Astrocyte (in vitro differentiated cells and primary cell): ENCODE results near the gene ZFPM1.

Source experiments
- EZH2 ChIP-seq: IDR thresholded peaks from 2 replicates; pipeline ENCODE4 v1.6.1; 2012; ENCODE audit warnings: mild to moderate bottlenecking, low read length, inconsistent platforms; ENCODE audit not compliant: insufficient read depth
- TF ChIP-seq, protein P1 (sequence below): IDR thresholded peaks from 2 replicates; pipeline ENCODE4 v1.5.1; 2011; ENCODE audit warnings: low read depth, mild to moderate bottlenecking, inconsistent platforms, low read length, moderate library complexity; ENCODE audit not compliant: insufficient read depth

DNA sequence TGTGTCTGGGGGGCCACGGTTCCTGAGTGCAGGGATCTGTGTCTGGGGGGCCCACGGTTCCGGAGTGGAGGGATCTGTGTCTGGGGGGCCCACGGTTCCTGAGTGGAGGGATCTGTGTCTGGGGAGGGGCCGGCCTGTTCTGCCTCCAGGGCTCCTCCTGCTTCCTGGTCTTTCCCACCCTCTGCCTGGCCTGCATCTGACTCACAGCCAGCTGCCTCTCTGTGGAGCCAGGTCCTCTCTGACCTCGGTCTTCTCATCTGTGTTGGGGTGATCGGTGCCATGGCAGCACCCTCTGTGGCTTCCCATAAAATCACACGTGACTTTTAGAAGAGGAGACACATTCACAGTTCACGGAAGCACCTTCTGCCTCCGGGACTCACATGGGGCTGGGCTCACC lies 50.3 kb downstream of the ZFPM1 start:
- TF ChIP-seq, protein P1, sequence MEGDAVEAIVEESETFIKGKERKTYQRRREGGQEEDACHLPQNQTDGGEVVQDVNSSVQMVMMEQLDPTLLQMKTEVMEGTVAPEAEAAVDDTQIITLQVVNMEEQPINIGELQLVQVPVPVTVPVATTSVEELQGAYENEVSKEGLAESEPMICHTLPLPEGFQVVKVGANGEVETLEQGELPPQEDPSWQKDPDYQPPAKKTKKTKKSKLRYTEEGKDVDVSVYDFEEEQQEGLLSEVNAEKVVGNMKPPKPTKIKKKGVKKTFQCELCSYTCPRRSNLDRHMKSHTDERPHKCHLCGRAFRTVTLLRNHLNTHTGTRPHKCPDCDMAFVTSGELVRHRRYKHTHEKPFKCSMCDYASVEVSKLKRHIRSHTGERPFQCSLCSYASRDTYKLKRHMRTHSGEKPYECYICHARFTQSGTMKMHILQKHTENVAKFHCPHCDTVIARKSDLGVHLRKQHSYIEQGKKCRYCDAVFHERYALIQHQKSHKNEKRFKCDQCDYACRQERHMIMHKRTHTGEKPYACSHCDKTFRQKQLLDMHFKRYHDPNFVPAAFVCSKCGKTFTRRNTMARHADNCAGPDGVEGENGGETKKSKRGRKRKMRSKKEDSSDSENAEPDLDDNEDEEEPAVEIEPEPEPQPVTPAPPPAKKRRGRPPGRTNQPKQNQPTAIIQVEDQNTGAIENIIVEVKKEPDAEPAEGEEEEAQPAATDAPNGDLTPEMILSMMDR: no peak
- no peak for TF ChIP-seq EZH2
